Measurements from ENCODE around the gene CFD. TPM values are rescaled to one million over a fixed set of nuclear protein-coding genes. Genes with fewer than 3 reads are reported as not detected.

Gene CFD
- total and polyA plus RNA-seq, 10 of the 15 experiments (the other 5 are each of a cell fraction or from before 2014, with no cell fraction given), result 0.05 to 1.1 (median 0.38) TPM; not detected in 4

DNA sequence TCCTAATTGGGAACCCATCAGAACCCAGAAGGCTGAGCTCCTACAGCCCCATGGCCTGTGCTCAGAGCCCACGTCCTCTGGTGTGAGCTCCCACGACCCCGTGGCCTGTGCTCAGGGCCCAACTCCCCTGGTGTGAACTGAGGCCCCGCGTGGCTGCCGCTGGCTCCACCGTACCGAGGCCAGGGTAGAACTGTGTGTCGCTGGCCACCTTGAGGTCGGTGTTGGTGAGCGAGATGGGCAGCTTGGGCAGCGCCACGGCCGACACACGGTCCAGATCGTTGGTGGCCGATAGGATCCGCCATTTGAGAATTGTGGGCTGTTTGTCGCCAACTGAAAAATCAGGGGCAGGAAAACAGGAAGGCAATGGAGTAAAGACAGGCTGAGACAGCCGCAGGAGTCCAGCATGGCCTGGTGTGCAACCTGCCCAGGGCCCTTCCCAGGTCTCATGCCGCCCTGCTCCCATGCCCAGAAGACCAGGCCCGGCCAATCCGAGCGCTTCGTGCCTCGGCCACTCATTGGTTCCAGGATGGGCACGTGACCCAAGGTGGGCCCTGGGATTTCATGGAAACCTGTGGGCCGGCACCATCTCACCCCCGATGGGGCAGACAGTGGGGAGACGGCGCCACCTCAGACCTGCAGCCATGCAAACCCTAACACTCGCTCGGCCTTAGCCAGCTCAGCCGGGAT, 22.1 kb downstream of the CFD start (continued):
- no peak for TF ChIP-seq BACH1 (IDR thresholded peaks at IDR 0.05; ENCODE audit: borderline replicate concordance)
- no peak for TF ChIP-seq NBN (IDR thresholded peaks at IDR 0.05)
- no peak for TF ChIP-seq SPI1 (IDR thresholded peaks at IDR 0.05; ENCODE audit: borderline replicate concordance, insufficient read depth, low read depth, low read length)
- no peak for TF ChIP-seq IRF3 (IDR thresholded peaks at IDR 0.05)
- no peak for TF ChIP-seq MTA3 (IDR thresholded peaks at IDR 0.05; ENCODE audit: borderline replicate concordance, low read length)
- TF ChIP-seq IKZF2 (IDR thresholded peaks at IDR 0.05), result no peak
- TF ChIP-seq CHD4 (IDR thresholded peaks at IDR 0.05), result no peak
- no peak for TF ChIP-seq MXI1 (IDR thresholded peaks at IDR 0.05; ENCODE audit: low read depth, low read length)

DNA sequence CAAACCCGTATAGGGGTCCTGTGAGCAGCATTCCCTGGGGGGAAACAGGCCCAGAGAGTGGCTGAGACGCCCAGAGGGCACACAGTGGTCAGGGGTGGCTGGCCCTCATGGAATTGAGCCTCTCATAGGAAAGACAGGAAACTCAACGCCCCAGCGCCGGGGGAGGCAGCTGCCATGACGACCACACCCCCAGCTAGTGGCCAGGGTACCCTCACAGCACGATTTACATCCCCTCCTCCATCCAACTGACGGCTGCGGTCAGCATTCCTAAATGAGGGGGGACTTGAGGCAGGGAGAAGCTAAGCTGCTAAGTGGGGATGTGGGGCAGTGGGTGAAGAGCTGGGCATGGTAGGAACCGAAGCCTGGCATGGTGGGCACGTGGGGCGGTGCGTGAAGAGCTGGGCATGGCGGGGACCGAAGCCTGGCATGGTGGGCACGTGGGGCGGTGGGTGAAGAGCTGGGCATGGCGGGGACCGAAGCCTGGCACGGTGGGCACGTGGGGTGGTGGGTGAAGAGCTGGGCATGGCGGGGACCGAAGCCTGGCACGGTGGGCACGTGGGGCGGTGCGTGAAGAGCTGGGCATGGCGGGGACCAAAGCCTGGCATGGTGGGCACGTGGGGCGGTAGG, 23.5 kb downstream of the CFD start:
- Histone ChIP-seq H3K4me1 (ENCODE audit: control insufficient read depth, insufficient read depth, low read length) (no peaks in the 10 kb centered on the region), H3K9ac (ENCODE audit: control insufficient read depth, insufficient read depth, low read length) (no peak overlapping the region)
- POLR2A ChIA-PET, result interaction anchor here (0.7 kb wide), 1 partner anchor 208 kb away, joined by 3 read pairs; no protein-coding TSS in a partner anchor

More for the DNA sequence above, 23.5 kb downstream of the CFD start:
- H4K20me1 ChIP-seq (ENCODE audit: control insufficient read depth, insufficient read depth), result no peaks in the 10 kb centered on the region
- ChIA-PET CTCF (no interaction called here), SMC1A (ENCODE audit: uncharacterized antibody, unreplicated experiment) (no interaction called here), RAD21 (ENCODE audit: unreplicated experiment) (no interaction called here)
- H3K27me3 ChIP-seq (replicated peaks in 1 of 2; ENCODE audit: control insufficient read depth in 2 of 2, insufficient read depth in 2 of 2, low read length in 1 of 2), result no peaks in the 10 kb centered on the region
- H3K4me2 ChIP-seq (ENCODE audit: control insufficient read depth, insufficient read depth), result no peak overlapping the region
- H3K4me3 ChIP-seq, result no peak overlapping the region
- H3K36me3 ChIP-seq (ENCODE audit: control insufficient read depth in 2 of 2, insufficient read depth in 2 of 2, low read length in 1 of 2), result peaks cover 0 to 3% of the 10 kb centered on the region in 2 experiments; a peak in 3 of 4 replicates
- no peaks in the 10 kb centered on the region; the same call in 2 of the 3 replicates for H3K9me3 ChIP-seq (replicated peaks; ENCODE audit: control insufficient read depth, insufficient read depth, low read length)
- TF ChIP-seq NFIC (IDR thresholded peaks at IDR 0.05; ENCODE audit: low read depth, low read length) (no peak), TCF12 (IDR thresholded peaks at IDR 0.05; ENCODE audit: low read depth, low read length) (no peak), TCF3 (IDR thresholded peaks at IDR 0.05; ENCODE audit: borderline replicate concordance, insufficient read depth, low read depth, low read length) (no peak), KDM1A (IDR thresholded peaks at IDR 0.05; ENCODE audit: borderline replicate concordance) (no peak), BCL11A (IDR thresholded peaks at IDR 0.05; ENCODE audit: low read depth, low read length) (no peak), USF2 (IDR thresholded peaks at IDR 0.05; ENCODE audit: borderline replicate concordance, low read depth, low read length) (no peak), POLR2AphosphoS2 (IDR thresholded peaks at IDR 0.05; ENCODE audit: low read depth, low read length) (no peak), SREBF2 (IDR thresholded peaks at IDR 0.05; ENCODE audit: low read length) (no peak)
- no peak for ATAC-seq
- H3K79me2 ChIP-seq (ENCODE audit: control insufficient read depth, insufficient read depth, low read length), result no peaks in the 10 kb centered on the region
- DNase-seq (ENCODE audit: low read depth, low spot score), result no peak
- WGBS (ENCODE audit: insufficient coverage, insufficient replicate concordance, low lambda C conversion rate, missing lambda C conversion rate), result 91% methylated on average over 17 of the region's 30 CpGs
- no peak overlapping the region for H3K27ac ChIP-seq (ENCODE audit: control insufficient read depth, insufficient read depth)
- no TSS peak for BruUV-seq (replicated peaks)
- in situ Hi-C loops (cut with MboI) (no loop called here), intact Hi-C loops (cut with micrococcal nuclease; ENCODE audit: unreplicated experiment) (no loop called here)
- no peak overlapping the region for H2AFZ ChIP-seq (ENCODE audit: control insufficient read depth, low read depth, low read length)
- no peak for FAIRE-seq
